LNCaP clone FGC (cell line): ENCODE results near the gene ERC1.
"Not testable (repeated sequence)": the region's sequence is repeated elsewhere in the genome, so short reads cannot be mapped to it uniquely, and the experiment has no call there.

Experiments
- DNase-seq: peaks from one replicate; pipeline ENCODE4 v3.0.0-alpha.2; 2011; ENCODE audit warnings: low read depth
- H3K4me3 ChIP-seq: 2 replicates; pipeline ENCODE4 v1.5.1; 2011; ENCODE audit warnings: mild to moderate bottlenecking, low read depth, low read length, control low read depth
- TF ChIP-seq, protein P1 (sequence below): IDR thresholded peaks from 2 replicates; pipeline ENCODE4 v1.5.1; 2012; ENCODE audit warnings: mild to moderate bottlenecking; ENCODE audit not compliant: control insufficient read depth, insufficient read depth; ENCODE audit errors: extremely low read depth

ERC1 gene

DNA sequence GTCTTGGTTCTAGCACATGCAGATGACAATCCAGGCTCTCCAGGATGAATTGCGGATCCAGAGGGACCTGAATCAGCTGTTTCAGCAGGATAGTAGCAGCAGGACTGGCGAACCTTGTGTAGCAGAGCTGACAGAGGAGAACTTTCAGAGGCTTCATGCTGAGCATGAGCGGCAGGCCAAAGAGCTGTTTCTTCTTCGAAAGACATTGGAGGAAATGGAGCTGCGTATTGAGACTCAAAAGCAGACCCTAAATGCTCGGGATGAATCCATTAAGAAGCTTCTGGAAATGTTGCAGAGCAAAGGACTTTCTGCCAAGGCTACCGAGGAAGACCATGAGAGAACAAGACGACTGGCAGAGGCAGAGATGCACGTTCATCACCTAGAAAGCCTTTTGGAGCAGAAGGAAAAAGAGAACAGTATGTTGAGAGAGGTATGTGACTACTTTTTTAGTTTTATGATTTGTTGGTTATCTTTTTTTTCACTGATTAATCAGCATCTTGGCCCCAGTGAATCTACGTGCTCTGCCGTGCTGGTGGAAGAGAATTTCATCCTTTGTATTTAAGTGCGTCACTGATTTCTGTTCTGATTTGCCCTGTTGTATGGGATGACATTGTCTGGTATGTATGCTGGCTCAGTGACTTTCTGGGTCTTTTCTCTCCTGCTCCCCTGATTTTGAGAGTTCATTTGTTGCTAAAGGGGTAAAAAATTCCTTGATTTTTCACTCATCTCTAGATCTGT is 92.3 kb downstream of the ERC1 start:
- TF ChIP-seq, protein P1, sequence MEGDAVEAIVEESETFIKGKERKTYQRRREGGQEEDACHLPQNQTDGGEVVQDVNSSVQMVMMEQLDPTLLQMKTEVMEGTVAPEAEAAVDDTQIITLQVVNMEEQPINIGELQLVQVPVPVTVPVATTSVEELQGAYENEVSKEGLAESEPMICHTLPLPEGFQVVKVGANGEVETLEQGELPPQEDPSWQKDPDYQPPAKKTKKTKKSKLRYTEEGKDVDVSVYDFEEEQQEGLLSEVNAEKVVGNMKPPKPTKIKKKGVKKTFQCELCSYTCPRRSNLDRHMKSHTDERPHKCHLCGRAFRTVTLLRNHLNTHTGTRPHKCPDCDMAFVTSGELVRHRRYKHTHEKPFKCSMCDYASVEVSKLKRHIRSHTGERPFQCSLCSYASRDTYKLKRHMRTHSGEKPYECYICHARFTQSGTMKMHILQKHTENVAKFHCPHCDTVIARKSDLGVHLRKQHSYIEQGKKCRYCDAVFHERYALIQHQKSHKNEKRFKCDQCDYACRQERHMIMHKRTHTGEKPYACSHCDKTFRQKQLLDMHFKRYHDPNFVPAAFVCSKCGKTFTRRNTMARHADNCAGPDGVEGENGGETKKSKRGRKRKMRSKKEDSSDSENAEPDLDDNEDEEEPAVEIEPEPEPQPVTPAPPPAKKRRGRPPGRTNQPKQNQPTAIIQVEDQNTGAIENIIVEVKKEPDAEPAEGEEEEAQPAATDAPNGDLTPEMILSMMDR, result no peak
- no peak overlapping the region for H3K4me3 ChIP-seq
- no peak for DNase-seq

DNA sequence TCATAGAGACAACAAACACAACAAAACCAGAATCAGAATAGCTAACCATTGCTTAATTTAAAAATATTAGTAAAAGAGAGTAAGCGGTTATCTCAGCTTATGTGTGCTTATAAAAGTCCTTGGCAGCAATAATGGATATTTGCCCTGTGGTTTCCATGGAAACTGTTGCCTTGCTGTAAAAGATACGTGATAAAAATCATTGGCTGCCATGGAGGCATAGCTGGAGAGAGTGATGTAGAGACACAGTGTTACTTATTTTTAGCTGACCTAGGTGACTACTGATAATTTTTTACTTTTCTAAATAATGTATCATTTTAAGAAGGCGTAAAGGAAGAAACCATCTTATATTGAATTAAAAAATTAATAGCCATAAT is 92.9 kb downstream of the ERC1 start:
- TF ChIP-seq, protein P1, result no peak
- H3K4me3 ChIP-seq, result no peak overlapping the region
- DNase-seq, result peak; percentile 89

DNA sequence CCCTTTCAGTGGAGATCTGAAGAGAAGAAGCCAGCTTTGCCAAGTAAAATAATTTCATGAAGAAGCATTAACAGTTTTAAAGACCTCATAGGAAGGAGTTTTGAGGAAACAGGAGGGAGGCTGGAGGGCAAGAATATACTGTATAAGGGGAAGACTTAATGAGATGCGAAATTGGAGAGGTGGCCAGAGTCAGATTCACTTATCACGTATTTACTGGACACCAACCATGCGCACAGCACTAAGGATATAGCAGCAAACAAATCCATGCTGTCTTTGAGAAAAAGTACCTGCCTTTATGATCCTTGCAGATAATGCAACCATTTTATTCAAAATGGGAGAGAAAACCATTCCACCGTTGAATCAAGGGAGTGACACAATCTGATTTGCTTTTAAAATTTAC is 100.3 kb downstream of the ERC1 start:
- no peak for DNase-seq
- TF ChIP-seq, protein P1, result no peak
- H3K4me3 ChIP-seq, result no peak overlapping the region

DNA sequence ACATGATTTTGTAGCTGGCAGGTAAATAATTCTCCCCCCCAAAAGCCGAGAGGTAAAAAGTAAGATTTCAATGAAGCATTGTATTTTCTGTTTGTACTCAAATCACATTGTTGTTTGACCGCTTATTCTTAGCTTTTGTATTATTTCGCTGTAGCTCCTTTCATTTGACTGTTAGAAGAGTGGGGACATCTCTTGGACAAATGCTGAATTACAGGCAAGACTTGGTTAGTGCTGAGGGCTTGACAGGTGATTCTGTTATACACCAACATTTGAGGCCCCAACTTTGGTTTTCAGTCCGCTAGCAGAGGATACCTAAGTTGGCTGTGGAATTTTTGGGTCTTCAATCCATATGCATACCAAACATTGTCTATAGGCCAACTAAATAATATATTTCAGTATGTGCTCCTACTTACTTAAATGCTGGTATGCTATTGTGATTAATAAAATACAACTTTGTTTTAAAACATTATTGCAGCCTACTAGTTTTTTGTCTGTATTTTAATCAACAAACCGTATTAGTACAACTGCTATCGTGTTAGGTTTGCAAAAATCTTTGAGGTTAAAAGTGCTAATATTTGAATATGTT is 102.2 kb downstream of the ERC1 start:
- DNase-seq, result no peak
- no peak overlapping the region for H3K4me3 ChIP-seq
- TF ChIP-seq, protein P1, result peak; percentile 84

DNA sequence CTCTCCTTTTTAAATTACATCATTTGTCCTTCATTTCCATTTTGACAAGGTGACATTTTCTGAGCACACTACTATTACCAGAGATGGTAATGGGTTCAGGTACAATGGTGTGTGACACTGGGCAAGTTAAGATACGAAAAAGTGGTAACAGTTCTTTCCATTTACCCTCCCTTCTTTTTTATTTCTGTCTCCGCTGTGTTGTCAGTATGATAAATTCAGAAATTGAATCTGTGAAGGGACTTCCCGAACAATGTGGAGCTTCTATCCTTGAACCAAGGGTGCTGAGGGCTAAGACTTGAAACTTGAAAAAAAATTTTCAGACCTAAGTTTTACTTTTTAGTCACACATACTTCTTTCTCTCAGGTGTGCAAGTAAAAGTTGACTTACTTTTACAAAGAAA is 103.7 kb downstream of the ERC1 start:
- TF ChIP-seq, protein P1, result no peak
- no peak for DNase-seq
- H3K4me3 ChIP-seq, result no peak overlapping the region

DNA sequence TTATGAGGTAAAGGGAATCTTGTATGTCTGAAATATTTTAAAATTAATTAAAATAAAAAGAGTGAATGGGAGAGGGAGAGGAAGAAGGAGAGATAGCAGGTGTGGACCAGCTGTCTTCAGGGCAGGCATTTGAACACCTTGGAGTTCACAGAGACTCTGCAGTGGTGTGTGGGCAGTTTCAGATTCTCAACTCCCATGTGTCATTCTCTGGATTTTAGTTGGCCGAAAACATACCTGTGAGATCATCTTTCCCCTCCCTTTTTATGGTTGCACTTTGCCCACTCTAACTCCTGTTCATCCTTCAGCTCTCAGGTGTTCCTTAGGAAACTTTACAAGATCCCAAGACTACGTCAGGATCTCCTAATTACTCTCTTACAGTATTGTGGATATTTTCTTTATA is 108.1 kb downstream of the ERC1 start:
- H3K4me3 ChIP-seq, result no peak overlapping the region
- TF ChIP-seq, protein P1, result no peak
- no peak for DNase-seq

DNA sequence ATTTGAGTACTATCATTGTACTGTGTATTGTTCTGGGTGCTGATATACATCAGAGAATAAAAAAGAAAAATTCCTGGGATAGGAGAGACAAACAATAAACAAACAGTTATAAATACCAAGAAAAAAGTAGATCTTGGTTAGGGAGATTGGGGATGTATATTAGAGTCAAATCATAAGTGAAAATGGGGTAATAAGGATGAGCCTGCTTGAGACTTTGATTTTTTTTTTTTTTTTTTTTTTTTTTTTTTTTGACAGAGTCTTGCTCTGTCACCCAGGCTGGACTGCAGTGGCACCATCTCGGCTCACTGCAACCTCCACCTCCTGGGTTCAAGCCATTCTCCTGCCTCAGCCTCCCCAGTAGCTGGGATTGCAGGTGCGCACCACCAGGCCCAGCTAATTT is 108.6 kb downstream of the ERC1 start:
- not testable (repeated sequence) for DNase-seq

More for the DNA sequence above, 108.6 kb downstream of the ERC1 start:
- not testable (repeated sequence) for H3K4me3 ChIP-seq
